ENCODE results near the gene DIPK2A.

Gene DIPK2A

GRCh38 chr3:143972505-143973258 lies 1.1 kb downstream of the DIPK2A start (continued):
- no peak for TF ChIP-seq ZNF16 (tag by site-specific recombination; IDR thresholded peaks at IDR 0.05; ENCODE audit: low read depth)
- TF ChIP-seq ZBTB17 (tag by site-specific recombination; IDR thresholded peaks at IDR 0.05) = 0 out of 2 replicates have a peak, but pooled peaks have one; percentile 3
- TF ChIP-seq ZNF114 (tag by site-specific recombination; IDR thresholded peaks at IDR 0.05) = no peak
- TF ChIP-seq KLF1 (tag by site-specific recombination; IDR thresholded peaks at IDR 0.05) = no peak
- TF ChIP-seq KLF9 (tag by site-specific recombination; IDR thresholded peaks at IDR 0.05; ENCODE audit: low read depth) = no peak; the same call in 1 of the 2 replicates
- TF ChIP-seq ZNF48 (tag by site-specific recombination; IDR thresholded peaks at IDR 0.05) = no peak
- TF ChIP-seq ZNF274 (IDR thresholded peaks at IDR 0.05; ENCODE audit: low read length) = no peak
- TF ChIP-seq ZNF274 (tag by site-specific recombination; IDR thresholded peaks at IDR 0.05; ENCODE audit: borderline replicate concordance) = no peak
- TF ChIP-seq ZNF544 (tag by site-specific recombination; IDR thresholded peaks at IDR 0.05) = no peak
- no peak for TF ChIP-seq KLF17 (tag by site-specific recombination; IDR thresholded peaks at IDR 0.05)
- TF ChIP-seq ZNF112 (tag by site-specific recombination; IDR thresholded peaks at IDR 0.05) = no peak
- peak; percentile 70 for TF ChIP-seq ZBTB26 (tag by site-specific recombination; optimal IDR thresholded peaks at IDR 0.05)
- TF ChIP-seq ZNF132 (tag by site-specific recombination; IDR thresholded peaks at IDR 0.05; ENCODE audit: borderline replicate concordance) = no peak
- TF ChIP-seq OVOL3 (tag by site-specific recombination; IDR thresholded peaks at IDR 0.05) = no peak
- TF ChIP-seq ZNF548 (tag by site-specific recombination; IDR thresholded peaks at IDR 0.05) = no peak
- peak; percentile 94 for TF ChIP-seq SCRT2 (tag by site-specific recombination; IDR thresholded peaks at IDR 0.05)
- no peak for TF ChIP-seq ZFP3 (tag by site-specific recombination; IDR thresholded peaks at IDR 0.05; ENCODE audit: low read depth)
- no peak for TF ChIP-seq ZNF416 (tag by site-specific recombination; IDR thresholded peaks at IDR 0.05)
- TF ChIP-seq ZNF639 (tag by site-specific recombination; IDR thresholded peaks at IDR 0.05) = no peak
- TF ChIP-seq ELK4 (IDR thresholded peaks at IDR 0.05; ENCODE audit: borderline replicate concordance, low read depth, low read length) = no peak
- no peak for TF ChIP-seq ZXDB (tag by site-specific recombination; IDR thresholded peaks at IDR 0.05)
- no peak for TF ChIP-seq ZNF660 (tag by site-specific recombination; IDR thresholded peaks at IDR 0.05)
- 0 out of 2 replicates have a peak, but pooled peaks have one; percentile 29 for TF ChIP-seq YY1 (tag by site-specific recombination; IDR thresholded peaks at IDR 0.05)
- TF ChIP-seq ZNF600 (tag by site-specific recombination; IDR thresholded peaks at IDR 0.05) = no peak
- no peak for TF ChIP-seq ZNF37A (tag by site-specific recombination; IDR thresholded peaks at IDR 0.05)
- TF ChIP-seq ZNF704 (tag by site-specific recombination; IDR thresholded peaks at IDR 0.05) = no peak
- no peak for TF ChIP-seq ZNF133 (tag by site-specific recombination; IDR thresholded peaks at IDR 0.05)
- no peak for TF ChIP-seq BCL11B (tag by site-specific recombination; IDR thresholded peaks at IDR 0.05; ENCODE audit: low read depth)
- TF ChIP-seq ZNF830 (tag by site-specific recombination; IDR thresholded peaks at IDR 0.05; ENCODE audit: low read depth) = no peak
- no peak for TF ChIP-seq SALL2 (tag by site-specific recombination; IDR thresholded peaks at IDR 0.05; ENCODE audit: borderline replicate concordance)
- no peak for TF ChIP-seq ZNF394 (tag by site-specific recombination; IDR thresholded peaks at IDR 0.05; ENCODE audit: borderline replicate concordance)
- no peak for TF ChIP-seq ZNF510 (tag by site-specific recombination; IDR thresholded peaks at IDR 0.05; ENCODE audit: insufficient replicate concordance)
- no peak for TF ChIP-seq GFI1B (tag by site-specific recombination; IDR thresholded peaks at IDR 0.05)
- TF ChIP-seq ZNF658 (tag by site-specific recombination; IDR thresholded peaks at IDR 0.05) = no peak
- no peak for TF ChIP-seq ZBTB44 (tag by site-specific recombination; IDR thresholded peaks at IDR 0.05)
